Pulmonary artery endothelial cell (primary cell): ENCODE results near the gene CNTRL. TPM values are rescaled to one million over a fixed set of nuclear protein-coding genes. Genes with fewer than 3 reads are reported as not detected.

ENCODE experiments used
- total RNA-seq: library from RNA; depleted of rRNA; stranded (reverse); fragments of >200 nt; gene quantifications from 2 replicates; pipeline ENCODE4 v1.2.3, GENCODE V29; 2014

Gene CNTRL
- total RNA-seq, 1 donor from 2014 or later: 8.9 TPM

Other genes starting within 250 kb of the CNTRL start
- gene PSMD5, start 232.0 kb upstream of the CNTRL start, total RNA-seq: 31.9 and 40.2 TPM in 2 replicates
- 40.5 and 94.0 TPM in 2 replicates for gene PHF19, start 197.8 kb upstream of the CNTRL start, total RNA-seq
- gene TRAF1, start 148.2 kb upstream of the CNTRL start, total RNA-seq: 1.7 and 2.5 TPM in 2 replicates
- 3.8 and 4.3 TPM in 2 replicates for gene C5, start 24.7 kb upstream of the CNTRL start, total RNA-seq
- 36.3 and 39.3 TPM in 2 replicates for gene RAB14, start 126.9 kb downstream of the CNTRL start, total RNA-seq
- gene GSN, start 193.2 kb downstream of the CNTRL start, total RNA-seq: 395 and 505 TPM in 2 replicates